Skeletal muscle tissue (tissue), 4 donors: Measurements from ENCODE around the gene ZNF70. TPM values are rescaled to one million over a fixed set of nuclear protein-coding genes. Genes with fewer than 3 reads are reported as not detected.

Source experiments
- H3K27ac ChIP-seq: one replicate; pipeline ENCODE4 v1.7.0; 2013; ENCODE audit warnings: mild to moderate bottlenecking, low read depth, low read length, inconsistent platforms
- H3K27me3 ChIP-seq, 3 donors: one replicate each; pipeline ENCODE4 v1.7.0; 2013; ENCODE audit warnings: low read length in 3 of 3; ENCODE audit not compliant: control insufficient read depth in 3 of 3, insufficient read depth in 3 of 3
- H3K36me3 ChIP-seq, 3 donors: one replicate each; pipeline ENCODE4 v1.7.0; 2013; ENCODE audit warnings: low read length in 3 of 3; ENCODE audit not compliant: control insufficient read depth in 3 of 3, insufficient read depth in 3 of 3
- H3K4me1 ChIP-seq, 3 donors: one replicate each; pipeline ENCODE4 v1.7.0; 2013; ENCODE audit warnings: low read length in 3 of 3, mild to moderate bottlenecking in 3 of 3; ENCODE audit not compliant: control insufficient read depth in 3 of 3, insufficient read depth in 3 of 3
- H3K4me3 ChIP-seq, 3 donors: one replicate each; pipeline ENCODE4 v1.7.0; 2013; ENCODE audit warnings: low read length in 3 of 3
- H3K9ac ChIP-seq, 3 donors: one replicate each; pipeline ENCODE4 v1.7.0; 2013; ENCODE audit warnings: low read length in 3 of 3, mild to moderate bottlenecking in 3 of 3, moderate library complexity in 2 of 3, low read depth in 1 of 3
- H3K9me3 ChIP-seq, 3 donors: one replicate each; pipeline ENCODE4 v1.7.0; 2013; ENCODE audit warnings: low read length in 3 of 3; ENCODE audit not compliant: control insufficient read depth in 3 of 3
- total RNA-seq: library from RNA; depleted of rRNA; stranded (reverse); fragments of >200 nt; gene quantifications from one replicate; pipeline ENCODE4 v1.2.3, GENCODE V29; 2014
- donor health status: Osteomylitis.

The ZNF70 gene
- total RNA-seq: 3.1 TPM

GRCh38 chr22:23750714-23751440, at the start of gene ZNF70:
ZNF70 (minus strand) TSS chr22:23751112; CDS start chr22:23745140, 5,972 bp downstream.
- Histone ChIP-seq H3K27ac (peak within 1 kb of the TSS; percentile 79), H3K4me1 (peaks cover 5 to 17% (median 11%) of the 10 kb centered on the region in 3 donors), H3K9me3 (no peaks in the 10 kb centered on the region), H3K27me3 (no peaks in the 10 kb centered on the region), H3K9ac (peak within 1 kb of the TSS; percentile 80 to 90 (median 85)), H3K4me3 (peak within 1 kb of the TSS; percentile 84 to 89 (median 84)), H3K36me3 (no peaks in the 10 kb centered on the region)

GRCh38 chr22:23796461-23796860, 45.5 kb upstream of the ZNF70 start:
- Histone ChIP-seq H3K4me3 (no peak overlapping the region), H3K9ac (no peak overlapping the region), H3K27me3 (no peaks in the 10 kb centered on the region), H3K27ac (no peak overlapping the region), H3K36me3 (peaks cover 55 to 59% (median 57%) of the 10 kb centered on the region in 3 donors), H3K4me1 (peaks cover 0 to 3% (median 2%) of the 10 kb centered on the region in 3 donors), H3K9me3 (no peaks in the 10 kb centered on the region)

- Histone ChIP-seq H3K36me3 (peaks cover 37 to 46% (median 40%) of the 10 kb centered on the region in 3 donors), H3K27me3 (no peaks in the 10 kb centered on the region)
Measured at GRCh38 chr22:23793326-23793725, 42.4 kb upstream of the ZNF70 start.

DNA sequence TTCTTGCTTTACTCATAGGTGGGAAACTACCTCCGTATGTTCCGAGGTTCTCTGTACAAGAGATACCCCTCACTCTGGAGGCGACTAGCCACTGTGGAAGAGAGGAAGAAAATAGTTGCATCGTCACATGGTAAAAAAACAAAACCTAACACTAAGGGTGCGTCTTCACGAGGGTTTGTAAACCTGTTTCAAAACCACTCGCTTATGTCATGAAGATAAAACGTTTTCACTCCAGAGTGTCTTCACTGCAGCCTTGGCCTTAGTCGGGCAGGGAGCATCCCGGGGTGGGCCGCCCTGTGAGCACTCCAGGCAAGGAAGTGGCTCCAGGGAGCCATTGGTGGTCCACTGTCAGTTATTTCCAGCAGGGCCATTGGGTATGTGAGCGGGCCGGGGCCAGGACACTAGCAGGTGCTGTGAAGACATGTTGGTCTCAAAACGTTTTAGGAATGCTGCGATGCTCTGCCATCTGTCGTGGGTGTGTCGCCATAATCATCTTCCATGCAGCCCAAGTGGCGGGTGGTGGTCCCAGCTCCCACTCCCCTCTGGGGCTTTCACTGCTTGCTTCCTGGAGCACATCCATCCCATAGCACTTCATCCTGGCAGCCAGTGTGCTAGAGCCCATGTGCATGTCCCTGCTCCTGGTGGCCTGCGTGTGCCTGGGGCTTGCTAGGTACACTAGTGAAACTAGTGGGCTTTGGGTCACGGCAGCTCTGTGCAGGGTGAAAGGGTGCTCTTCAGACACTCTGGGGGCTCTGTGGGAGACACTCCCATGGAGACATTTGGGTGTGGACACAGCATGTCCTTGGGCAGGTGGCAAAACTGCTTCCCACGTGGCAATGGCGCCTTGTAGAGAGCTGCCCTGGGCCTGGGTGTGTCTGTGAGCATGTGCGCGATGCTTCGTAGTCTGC, 41.1 kb upstream of the ZNF70 start:
- Histone ChIP-seq H3K27ac (peak overlapping the region; percentile 2), H3K4me3 (no peak overlapping the region), H3K36me3 (peaks cover 30 to 37% (median 36%) of the 10 kb centered on the region in 3 donors), H3K27me3 (no peaks in the 10 kb centered on the region), H3K4me1 (peaks cover 24 to 36% (median 34%) of the 10 kb centered on the region in 3 donors), H3K9ac (peak overlapping the region in 1 of 3 donors; percentile 45), H3K9me3 (no peaks in the 10 kb centered on the region)

More at GRCh38 chr22:23793326-23793725, 42.4 kb upstream of the ZNF70 start:
- Histone ChIP-seq H3K4me1 (peaks cover 14 to 28% (median 23%) of the 10 kb centered on the region in 3 donors), H3K4me3 (no peak overlapping the region), H3K9me3 (no peaks in the 10 kb centered on the region), H3K27ac (no peak overlapping the region), H3K9ac (no peak overlapping the region)

DNA sequence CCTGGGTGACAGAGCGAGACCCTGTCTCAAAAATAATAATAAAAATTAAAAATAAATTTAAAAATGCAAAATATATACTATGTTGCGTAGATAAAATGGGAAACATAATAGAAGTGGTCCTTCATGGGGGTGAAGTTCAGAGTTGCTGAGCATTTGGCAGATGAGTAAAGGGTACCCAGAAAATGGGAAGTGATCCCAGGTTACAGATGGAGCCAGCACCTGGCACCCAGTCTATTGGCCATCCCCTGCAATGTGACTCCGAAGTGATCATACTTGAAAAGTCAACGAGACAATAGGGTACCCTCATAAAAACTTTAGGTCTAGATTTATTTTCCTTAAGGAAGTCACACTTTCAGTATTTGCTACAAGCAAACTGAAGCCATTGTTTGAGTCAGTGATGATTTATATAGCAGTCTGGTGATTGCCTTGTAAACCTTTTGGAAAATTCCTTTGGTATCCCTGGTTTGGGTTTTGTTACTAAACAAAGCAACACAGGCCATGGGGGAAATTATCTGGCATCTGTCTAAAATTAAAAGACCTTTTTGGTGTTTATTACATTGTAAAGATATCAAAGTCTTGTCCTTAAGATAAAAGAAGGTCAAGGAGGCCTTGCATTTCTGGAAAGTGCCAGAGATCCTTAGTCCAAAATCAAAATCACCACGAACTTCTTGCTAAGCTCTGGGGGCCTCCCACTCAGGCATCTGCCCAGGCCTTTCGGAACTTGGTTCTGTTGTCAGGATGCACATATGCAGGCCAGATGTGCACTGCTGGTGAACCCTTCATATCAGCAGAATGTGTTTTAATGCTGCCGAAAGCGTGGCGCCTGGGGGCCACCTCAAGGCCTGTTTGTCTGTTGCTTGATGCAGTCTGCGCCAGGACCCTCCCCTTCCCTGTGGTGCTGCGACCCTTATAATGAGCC, 40.2 kb upstream of the ZNF70 start:
- Histone ChIP-seq H3K4me1 (peaks cover 30 to 42% (median 37%) of the 10 kb centered on the region in 3 donors), H3K27me3 (no peaks in the 10 kb centered on the region), H3K36me3 (peaks cover 24 to 34% (median 30%) of the 10 kb centered on the region in 3 donors), H3K9ac (peak overlapping the region in 1 of 3 donors; percentile 25), H3K4me3 (no peak overlapping the region), H3K27ac (peak overlapping the region; percentile 2), H3K9me3 (no peaks in the 10 kb centered on the region)

GRCh38 chr22:23789638-23790037, 38.7 kb upstream of the ZNF70 start:
- no peaks in the 10 kb centered on the region for H3K9me3 ChIP-seq
- H3K36me3 ChIP-seq: peaks cover 18 to 27% (median 24%) of the 10 kb centered on the region in 3 donors
- peak overlapping the region; percentile 26 for H3K27ac ChIP-seq
- peak overlapping the region in 1 of 3 donors; percentile 50 for H3K9ac ChIP-seq
- peaks cover 31 to 49% (median 42%) of the 10 kb centered on the region in 3 donors for H3K4me1 ChIP-seq
- no peaks in the 10 kb centered on the region for H3K27me3 ChIP-seq
- no peak overlapping the region for H3K4me3 ChIP-seq

GRCh38 chr22:23789121-23789520, 38.2 kb upstream of the ZNF70 start:
- H3K36me3 ChIP-seq: peaks cover 15 to 25% (median 21%) of the 10 kb centered on the region in 3 donors
- H3K4me1 ChIP-seq: peaks cover 31 to 49% (median 42%) of the 10 kb centered on the region in 3 donors
- H3K4me3 ChIP-seq: no peak overlapping the region
- no peak overlapping the region for H3K27ac ChIP-seq
- no peaks in the 10 kb centered on the region for H3K27me3 ChIP-seq
- no peaks in the 10 kb centered on the region for H3K9me3 ChIP-seq
- H3K9ac ChIP-seq: peak overlapping the region in 2 of 3 donors; percentile 45 to 50

GRCh38 chr22:23787910-23788309, 37.0 kb upstream of the ZNF70 start:
- Histone ChIP-seq H3K36me3 (peaks cover 5 to 15% (median 14%) of the 10 kb centered on the region in 3 donors), H3K27ac (peak overlapping the region; percentile 98), H3K4me1 (peaks cover 31 to 49% (median 42%) of the 10 kb centered on the region in 3 donors), H3K9me3 (no peaks in the 10 kb centered on the region), H3K4me3 (peak overlapping the region; percentile 87 to 88 (median 87)), H3K27me3 (no peaks in the 10 kb centered on the region), H3K9ac (peak overlapping the region; percentile 95 to 97 (median 96))

- no peaks in the 10 kb centered on the region for H3K27me3 ChIP-seq
- peak overlapping the region; percentile 98 for H3K27ac ChIP-seq
- peak overlapping the region; percentile 95 to 97 (median 96) for H3K9ac ChIP-seq
- H3K4me3 ChIP-seq: peak overlapping the region; percentile 87 to 88 (median 87)
- H3K36me3 ChIP-seq: peaks cover 5 to 12% (median 12%) of the 10 kb centered on the region in 3 donors
- H3K4me1 ChIP-seq: peaks cover 31 to 49% (median 42%) of the 10 kb centered on the region in 3 donors
- no peaks in the 10 kb centered on the region for H3K9me3 ChIP-seq
Measured at GRCh38 chr22:23787600-23787896, 36.6 kb upstream of the ZNF70 start.
